Mesenchymal stem cell (in vitro differentiated cells and primary cell): ENCODE measurements around the gene AFTPH.

Source experiments
- DNase-seq: peaks from one replicate; pipeline ENCODE4 v3.0.0-alpha.2; 2013
- H2AFZ ChIP-seq: one replicate; pipeline ENCODE4 v1.6.1; 2013; ENCODE audit warnings: low read depth, mild to moderate bottlenecking, control low read depth, inconsistent platforms, low read length, moderate library complexity
- H2AK5ac ChIP-seq: 2 replicates; pipeline ENCODE4 v1.6.1; 2013; ENCODE audit warnings: low read length, moderate library complexity, mild to moderate bottlenecking, inconsistent platforms; ENCODE audit not compliant: severe bottlenecking
- H2BK120ac ChIP-seq: one replicate; pipeline ENCODE4 v1.6.1; 2013; ENCODE audit warnings: low read depth, mild to moderate bottlenecking, inconsistent platforms, low read length, moderate library complexity
- H2BK12ac ChIP-seq, 2 experiments: one replicate each; pipeline ENCODE4 v1.6.1; 2013; ENCODE audit warnings: inconsistent platforms in 2 of 2, low read length in 2 of 2, mild to moderate bottlenecking in 2 of 2, moderate library complexity in 2 of 2, control low read depth in 1 of 2
- H2BK15ac ChIP-seq: one replicate; pipeline ENCODE4 v1.6.1; 2013; ENCODE audit warnings: mild to moderate bottlenecking, low read depth, inconsistent platforms; ENCODE audit not compliant: poor library complexity, severe bottlenecking
- H2BK5ac ChIP-seq: 2 replicates; pipeline ENCODE4 v1.6.1; 2013; ENCODE audit warnings: low read depth, mild to moderate bottlenecking, low read length, control low read depth, inconsistent platforms; ENCODE audit not compliant: poor library complexity, severe bottlenecking
- H3K14ac ChIP-seq, 2 experiments: one replicate each; pipeline ENCODE4 v1.6.1; 2013; ENCODE audit warnings: inconsistent platforms in 2 of 2, low read length in 2 of 2, control low read depth in 1 of 2, mild to moderate bottlenecking in 1 of 2, moderate library complexity in 1 of 2
- H3K18ac ChIP-seq, 2 experiments: one replicate each; pipeline ENCODE4 v1.6.1; 2013; ENCODE audit warnings: inconsistent platforms in 2 of 2, low read length in 2 of 2, control low read depth in 1 of 2, low read depth in 1 of 2, mild to moderate bottlenecking in 1 of 2
- H3K23ac ChIP-seq, 2 experiments: one replicate each; pipeline ENCODE4 v1.6.1; 2013; ENCODE audit warnings: inconsistent platforms in 2 of 2, low read length in 2 of 2, mild to moderate bottlenecking in 2 of 2, moderate library complexity in 2 of 2, control low read depth in 1 of 2
- H3K27ac ChIP-seq: 2 replicates; pipeline ENCODE4 v1.5.1; 2013; ENCODE audit warnings: mild to moderate bottlenecking, moderate library complexity, low read length, control low read depth, inconsistent platforms; ENCODE audit not compliant: poor library complexity, severe bottlenecking
- H3K27me3 ChIP-seq, 2 experiments: 2 replicates each; pipeline versions ENCODE4 v1.6.1 to v1.7.0; 2013; ENCODE audit warnings: low read length in 2 of 2, mild to moderate bottlenecking in 2 of 2, moderate library complexity in 2 of 2, control low read depth in 1 of 2, inconsistent platforms in 1 of 2; ENCODE audit not compliant: control insufficient read depth in 1 of 2, insufficient read depth in 1 of 2
- H3K36me3 ChIP-seq, 2 experiments: 2 replicates each; pipeline versions ENCODE4 v1.6.1 to v1.7.0; 2013; ENCODE audit warnings: low read length in 2 of 2, control low read depth in 1 of 2, inconsistent platforms in 1 of 2, low read depth in 1 of 2, mild to moderate bottlenecking in 1 of 2; ENCODE audit not compliant: insufficient read depth in 2 of 2, control insufficient read depth in 1 of 2
- H3K4ac ChIP-seq, 2 experiments: one replicate each; pipeline ENCODE4 v1.6.1; 2013; ENCODE audit warnings: inconsistent platforms in 2 of 2, low read length in 2 of 2, mild to moderate bottlenecking in 2 of 2, moderate library complexity in 2 of 2, control low read depth in 1 of 2, low read depth in 1 of 2
- H3K4me1 ChIP-seq: 2 replicates; pipeline ENCODE4 v1.6.1; 2013; ENCODE audit warnings: low read depth, low read length, control low read depth; ENCODE audit not compliant: control insufficient read depth, insufficient read depth
- H3K4me2 ChIP-seq: 2 replicates; pipeline ENCODE4 v1.6.1; 2013; ENCODE audit warnings: low read length, mild to moderate bottlenecking, inconsistent platforms; ENCODE audit not compliant: poor library complexity, severe bottlenecking
- H3K4me3 ChIP-seq, 2 experiments: 2 replicates each; pipeline versions ENCODE4 v1.5.1 to v1.7.0; 2013; ENCODE audit warnings: low read length in 2 of 2, mild to moderate bottlenecking in 2 of 2, control low read depth in 1 of 2, low read depth in 1 of 2; ENCODE audit not compliant: insufficient read depth in 1 of 2
- H3K79me1 ChIP-seq: replicated peaks from 2 replicates; pipeline ENCODE4 v1.6.1; 2013; ENCODE audit warnings: mild to moderate bottlenecking, control low read depth, low read length, inconsistent platforms; ENCODE audit not compliant: poor library complexity, severe bottlenecking
- H3K9ac ChIP-seq: 2 replicates; pipeline ENCODE4 v1.7.0; 2013; ENCODE audit warnings: mild to moderate bottlenecking, low read length, moderate library complexity
- H3K9me3 ChIP-seq: 2 replicates; pipeline ENCODE4 v1.7.0; 2013; ENCODE audit warnings: mild to moderate bottlenecking, low read length; ENCODE audit not compliant: control insufficient read depth
- H4K8ac ChIP-seq: one replicate; pipeline ENCODE4 v1.6.1; 2013; ENCODE audit warnings: inconsistent platforms, mild to moderate bottlenecking, low read length, moderate library complexity
- H4K91ac ChIP-seq: one replicate; pipeline ENCODE4 v1.6.1; 2013; ENCODE audit warnings: mild to moderate bottlenecking, low read length, inconsistent platforms
- WGBS: methylation state at CpG from one replicate; pipeline ENCODE4 v1.1.7; 2013; ENCODE audit warnings: mixed read lengths; 5-methylcytosine and 5-hydroxymethylcytosine counted together

The AFTPH gene

DNA sequence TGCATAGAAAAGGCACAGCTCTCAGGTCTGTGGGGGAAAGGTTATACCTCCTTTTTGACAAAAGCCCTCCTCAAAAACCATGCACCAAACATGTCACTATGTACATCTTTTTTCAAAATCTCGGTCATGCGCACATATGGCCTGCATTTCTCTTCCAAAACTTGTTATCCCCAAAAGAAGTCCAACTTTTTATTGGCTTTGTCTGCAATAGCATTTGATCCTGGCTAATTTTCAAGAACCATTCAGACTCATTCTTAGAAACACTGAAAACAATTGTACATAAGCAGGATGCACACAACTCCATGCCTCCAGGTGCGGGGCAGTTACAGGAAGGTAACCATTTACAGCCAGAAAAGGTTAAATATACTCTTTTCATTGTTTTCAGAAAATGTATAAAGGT is 107.6 kb downstream of the AFTPH start:
- Histone ChIP-seq H3K4me1 (peaks cover 9% of the 10 kb centered on the region), H4K91ac (no peak overlapping the region), H2BK5ac (no peak overlapping the region), H2AFZ (no peak overlapping the region), H3K36me3 (peaks cover 41 to 85% of the 10 kb centered on the region in 2 experiments), H2BK120ac (no peak overlapping the region), H4K8ac (no peak overlapping the region), H3K18ac (no peak overlapping the region), H3K9ac (peak overlapping the region; percentile 19), H3K23ac (no peak overlapping the region), H3K9me3 (no peaks in the 10 kb centered on the region), H3K4me2 (no peak overlapping the region), H3K27ac (no peak overlapping the region), H2BK15ac (no peak overlapping the region), H3K14ac (no peak overlapping the region), H2BK12ac (no peak overlapping the region), H3K27me3 (no peaks in the 10 kb centered on the region), H3K4ac (no peak overlapping the region), H2AK5ac (no peak overlapping the region), H3K79me1 (peaks cover 33% of the 10 kb centered on the region), H3K4me3 (no peak overlapping the region)
- DNase-seq = no peak
- WGBS = 98% methylated on average over 2 of the region's 3 CpGs

DNA sequence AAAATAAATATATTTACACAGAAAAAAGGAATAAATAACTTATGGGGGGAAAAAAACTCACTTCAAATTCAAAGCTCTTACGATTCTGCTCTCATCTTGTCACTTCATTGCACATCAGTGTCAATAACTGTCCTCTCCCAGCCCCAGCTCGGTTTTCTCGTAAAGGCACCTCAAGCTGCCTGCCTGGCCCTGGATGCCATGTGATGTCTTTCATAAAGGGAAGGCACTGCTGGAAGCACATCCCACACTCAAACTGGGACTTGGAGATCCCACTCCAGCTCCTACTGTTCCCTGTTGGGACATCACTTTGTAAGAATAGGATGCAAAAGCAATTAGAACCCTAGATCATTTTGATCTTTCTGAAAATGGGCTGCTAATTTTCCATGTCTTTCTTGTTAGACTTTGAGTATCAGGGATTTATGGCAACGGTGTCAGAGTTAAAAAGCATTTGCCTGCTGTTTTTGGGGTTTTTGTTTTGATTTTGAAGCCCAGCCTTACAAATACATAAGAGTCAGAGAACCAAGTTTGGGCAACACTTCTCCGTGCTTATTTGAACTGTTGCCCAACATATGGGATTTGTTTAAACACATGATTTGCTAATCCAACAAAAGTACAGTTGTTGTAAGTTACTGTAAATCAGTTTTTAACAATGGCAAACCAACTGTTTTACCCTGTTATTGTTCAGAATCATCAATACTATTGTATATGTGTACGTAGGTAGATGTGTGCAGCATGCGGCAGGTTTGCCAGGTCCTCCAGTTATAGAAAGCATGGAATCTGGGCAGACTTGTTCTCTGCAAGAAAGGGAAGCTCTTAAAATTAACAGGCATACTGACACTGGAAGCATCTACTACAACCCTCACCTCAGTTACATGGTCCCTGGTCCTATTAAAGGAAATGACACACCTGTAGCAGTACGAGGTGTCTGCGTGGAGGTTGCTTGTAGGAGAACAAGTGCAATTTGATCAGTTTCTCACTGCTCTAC is 109.0 kb downstream of the AFTPH start:
- Histone ChIP-seq H3K18ac (no peak overlapping the region), H3K79me1 (peaks cover 33% of the 10 kb centered on the region), H2BK5ac (no peak overlapping the region), H3K23ac (no peak overlapping the region), H3K4me3 (peak overlapping the region in 1 of 2 experiments; percentile 44), H2BK15ac (no peak overlapping the region), H3K36me3 (peaks cover 41 to 93% of the 10 kb centered on the region in 2 experiments), H2AK5ac (no peak overlapping the region), H3K9me3 (no peaks in the 10 kb centered on the region), H3K9ac (peak overlapping the region; percentile 68), H4K8ac (no peak overlapping the region), H2BK120ac (no peak overlapping the region), H3K4me2 (no peak overlapping the region), H3K27ac (no peak overlapping the region), H4K91ac (no peak overlapping the region), H2AFZ (no peak overlapping the region), H2BK12ac (no peak overlapping the region), H3K4me1 (peaks cover 3% of the 10 kb centered on the region), H3K4ac (no peak overlapping the region), H3K27me3 (no peaks in the 10 kb centered on the region), H3K14ac (no peak overlapping the region)
- WGBS = 100% methylated on average over 5 of the region's 9 CpGs
- DNase-seq = peak; percentile 60

DNA sequence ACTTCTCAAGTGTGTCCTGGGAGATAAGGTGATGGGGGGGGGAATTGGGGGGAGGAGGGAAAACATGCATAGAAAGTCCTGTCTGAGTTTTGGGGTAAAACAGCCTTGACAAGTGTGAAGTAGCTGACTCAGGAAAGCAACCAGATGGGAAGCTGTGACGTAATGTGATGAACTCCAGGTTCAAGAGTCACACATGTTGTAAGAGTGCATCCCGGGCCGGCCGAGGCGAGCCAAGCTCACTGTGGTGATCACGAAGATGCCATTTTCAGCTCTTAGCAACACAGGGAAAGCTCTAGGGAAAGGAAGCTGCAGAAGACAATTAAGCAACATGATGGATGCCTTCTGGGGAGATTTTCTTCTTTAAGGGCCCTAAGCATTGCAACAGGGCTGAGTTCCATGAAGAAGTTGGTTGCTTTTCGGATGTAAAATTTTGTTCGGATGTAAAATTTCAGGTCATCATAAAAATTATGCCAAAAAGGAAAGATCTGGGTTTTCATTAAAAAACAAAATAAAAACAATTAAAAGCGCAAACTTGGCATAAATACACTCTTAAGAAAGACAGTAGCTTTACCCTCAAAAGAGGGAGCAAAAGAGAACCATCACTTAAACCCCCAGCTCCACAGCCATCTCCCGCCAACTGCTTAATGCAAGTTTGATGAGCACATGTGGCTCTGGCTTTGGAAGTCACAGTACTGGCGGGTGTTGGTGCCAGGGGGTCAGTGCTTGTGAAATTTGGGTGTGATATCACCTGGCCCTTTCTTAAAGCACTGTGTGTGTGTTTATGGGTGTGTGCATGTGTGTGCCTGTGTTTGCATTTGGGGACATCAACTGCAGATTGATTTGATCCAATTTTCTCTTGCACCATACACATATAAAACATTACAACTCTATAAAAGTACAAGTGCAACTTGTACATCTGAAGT is 110.5 kb downstream of the AFTPH start:
- Histone ChIP-seq H4K8ac (peak overlapping the region; percentile 39), H3K18ac (peak overlapping the region in 1 of 2 experiments; percentile 85), H3K4me1 (peaks cover 5% of the 10 kb centered on the region), H3K9ac (peak overlapping the region; percentile 2), H3K9me3 (no peaks in the 10 kb centered on the region), H2BK12ac (peak overlapping the region; percentile 73 to 78), H3K4me3 (no peak overlapping the region), H3K36me3 (peaks cover 36 to 94% of the 10 kb centered on the region in 2 experiments), H2AK5ac (no peak overlapping the region), H3K14ac (no peak overlapping the region), H4K91ac (no peak overlapping the region), H3K27ac (no peak overlapping the region), H2BK120ac (no peak overlapping the region), H2AFZ (no peak overlapping the region), H3K79me1 (peaks cover 30% of the 10 kb centered on the region), H2BK15ac (no peak overlapping the region), H3K4ac (no peak overlapping the region), H2BK5ac (no peak overlapping the region), H3K4me2 (no peak overlapping the region), H3K27me3 (no peaks in the 10 kb centered on the region), H3K23ac (no peak overlapping the region)
- peak; percentile 94 for DNase-seq
- 68% methylated on average over 10 of the region's 11 CpGs for WGBS
